Immature natural killer cell (primary cell): ENCODE data around the gene ARHGAP26. TPM values are rescaled to one million over a fixed set of nuclear protein-coding genes. Genes with fewer than 3 reads are reported as not detected.

Experiments used
- DNase-seq, 3 donors: peaks; one replicate each; pipeline ENCODE4 v3.0.0; 2022; ENCODE audit warnings: mixed read lengths in 1 of 3
- H3K27ac Mint-ChIP-seq, 6 donors: one replicate each; pipeline ENCODE4 v1.8.0; 2020; ENCODE audit warnings: mixed read lengths in 6 of 6, mild to moderate bottlenecking in 5 of 6, inconsistent platforms in 4 of 6, moderate library complexity in 3 of 6
- H3K27me3 Mint-ChIP-seq, 3 donors: one replicate each; pipeline ENCODE4 v1.8.0; 2020 to 2021; ENCODE audit warnings: low read depth in 3 of 3, mild to moderate bottlenecking in 3 of 3, mixed read lengths in 3 of 3, moderate library complexity in 3 of 3, inconsistent platforms in 1 of 3
- H3K36me3 Mint-ChIP-seq, 3 donors: one replicate each; pipeline ENCODE4 v1.8.0; 2020; ENCODE audit warnings: mixed read lengths in 3 of 3, inconsistent platforms in 2 of 3, mild to moderate bottlenecking in 2 of 3
- H3K4me1 Mint-ChIP-seq, 2 donors: one replicate each; pipeline ENCODE4 v1.8.0; 2020; ENCODE audit warnings: inconsistent platforms in 2 of 2, mild to moderate bottlenecking in 2 of 2, mixed read lengths in 2 of 2, moderate library complexity in 1 of 2
- H3K4me3 Mint-ChIP-seq, 5 donors: one replicate each; pipeline ENCODE4 v1.8.0; 2020; ENCODE audit warnings: mild to moderate bottlenecking in 5 of 5, mixed read lengths in 5 of 5, inconsistent platforms in 3 of 5, moderate library complexity in 3 of 5
- H3K9me3 Mint-ChIP-seq, 6 donors: one replicate each; pipeline ENCODE4 v1.8.0; 2020; ENCODE audit warnings: mild to moderate bottlenecking in 6 of 6, mixed read lengths in 6 of 6, inconsistent platforms in 4 of 6, moderate library complexity in 3 of 6
- polyA plus RNA-seq, 3 donors: library from polyadenylated mRNA; unstranded; fragments of 300-500 nt; fragmentation: Illumina TruSeq; gene quantifications; one replicate each; pipeline ENCODE4 v1.2.3, GENCODE V29; 2021

The ARHGAP26 gene
- polyA plus RNA-seq, 3 donors from 2014 or later: 14.5 to 43.7 (median 17.6) TPM

DNA sequence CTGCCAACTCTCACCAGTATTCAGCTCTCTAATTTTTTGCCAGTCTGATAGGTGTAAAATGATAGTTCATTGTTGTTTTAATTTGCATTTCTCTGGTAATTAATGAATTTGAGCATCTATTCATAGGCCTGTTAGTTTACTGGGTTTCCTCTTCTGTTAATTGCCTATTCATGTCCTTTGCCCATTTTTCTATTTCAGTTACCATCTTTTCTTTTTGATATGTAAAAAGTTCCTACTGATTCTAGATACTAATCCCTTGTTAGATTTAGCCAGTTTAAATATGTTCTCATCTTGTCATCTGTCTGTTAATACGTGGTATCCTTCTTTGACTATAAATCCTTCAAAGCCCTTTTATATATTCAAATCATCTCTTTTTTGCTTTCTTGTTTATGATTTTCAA is 247.8 kb downstream of the ARHGAP26 start:
- H3K4me1 Mint-ChIP-seq: peaks cover 13 to 45% of the 10 kb centered on the region in 2 donors
- H3K4me3 Mint-ChIP-seq: no peak overlapping the region

DNA sequence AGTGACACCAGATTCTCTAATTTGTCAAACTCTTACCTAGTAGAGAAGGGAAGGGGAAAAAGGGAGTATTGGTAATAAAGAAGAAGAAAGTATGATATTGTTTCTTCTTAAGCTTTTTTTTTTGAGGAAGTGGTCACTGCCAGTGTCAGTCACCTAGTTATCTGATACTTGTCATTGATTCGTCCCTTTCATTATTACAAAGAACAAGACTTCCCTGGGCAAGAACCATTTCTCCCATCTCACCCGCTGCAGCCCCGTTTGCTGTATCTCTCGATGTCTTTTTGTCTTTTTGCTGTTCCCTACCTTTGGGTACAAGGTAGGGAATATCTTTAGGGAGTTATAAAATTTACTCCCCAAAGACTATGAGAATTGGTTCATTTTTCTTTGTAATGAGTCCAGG is 249.0 kb downstream of the ARHGAP26 start:
- DNase-seq: no peak
- peak overlapping the region; percentile 29 to 85 (median 60) for H3K27ac Mint-ChIP-seq
- peaks cover 21 to 56% of the 10 kb centered on the region in 2 donors for H3K4me1 Mint-ChIP-seq
- no peak overlapping the region for H3K4me3 Mint-ChIP-seq
- no peaks in the 10 kb centered on the region for H3K9me3 Mint-ChIP-seq
- H3K36me3 Mint-ChIP-seq: peaks cover 24 to 39% (median 33%) of the 10 kb centered on the region in 3 donors
- H3K27me3 Mint-ChIP-seq: peaks cover 2 to 3% (median 2%) of the 10 kb centered on the region in 3 donors

More for the DNA sequence above, 247.8 kb downstream of the ARHGAP26 start:
- Mint-ChIP-seq H3K36me3 (peaks cover 27 to 44% (median 33%) of the 10 kb centered on the region in 3 donors), H3K27ac (peak overlapping the region; percentile 39 to 69 (median 55)), H3K9me3 (no peaks in the 10 kb centered on the region), H3K27me3 (peaks cover 2 to 3% (median 2%) of the 10 kb centered on the region in 3 donors)
- no peak for DNase-seq

DNA sequence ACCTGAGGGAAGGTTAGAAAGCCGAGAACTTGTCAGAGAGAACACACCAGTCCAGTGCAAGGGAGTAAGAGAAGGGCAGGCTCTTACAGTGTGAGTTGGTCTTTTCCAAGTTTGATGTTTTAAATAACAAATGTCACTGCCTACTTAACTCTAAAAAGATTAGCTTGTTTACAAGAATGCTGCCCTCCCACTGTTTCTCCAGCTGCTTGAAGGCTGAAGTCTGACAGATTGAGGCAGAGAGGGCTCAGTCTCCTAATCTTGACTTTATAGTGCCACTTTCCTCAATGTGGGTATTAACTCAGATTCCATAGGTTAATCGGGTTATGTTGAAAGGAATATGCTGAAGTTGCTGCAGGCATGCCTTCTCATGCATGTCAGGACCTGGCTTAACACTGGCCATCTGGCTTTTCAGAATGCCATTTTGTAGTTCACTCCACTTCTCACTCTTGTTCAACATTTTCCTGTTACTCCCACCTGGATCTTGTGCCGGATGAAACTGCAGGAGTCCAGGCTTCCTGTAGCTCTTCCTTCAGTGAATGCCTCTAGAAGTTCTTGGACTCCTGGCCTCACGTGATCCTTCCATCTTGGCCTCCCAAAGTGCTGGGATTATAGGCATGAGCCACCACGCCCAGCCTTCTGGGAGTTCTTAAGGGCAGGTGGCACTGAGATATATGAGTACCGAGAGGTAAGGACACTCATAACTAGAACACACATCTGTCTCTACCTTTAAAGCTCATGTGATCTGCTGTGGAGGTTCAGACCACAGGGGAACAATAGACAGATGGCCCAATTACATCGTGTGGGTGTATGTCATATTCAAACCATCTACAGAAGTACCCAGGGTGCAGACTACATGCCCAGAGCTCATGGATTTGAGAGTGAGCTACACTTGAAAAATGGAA is 249.7 kb downstream of the ARHGAP26 start:
- H3K27ac Mint-ChIP-seq: peak overlapping the region; percentile 29 to 85 (median 62)
- H3K4me1 Mint-ChIP-seq: peaks cover 29 to 63% of the 10 kb centered on the region in 2 donors
- DNase-seq: no peak
- no peak overlapping the region for H3K4me3 Mint-ChIP-seq
- peaks cover 23 to 33% (median 30%) of the 10 kb centered on the region in 3 donors for H3K36me3 Mint-ChIP-seq
- H3K27me3 Mint-ChIP-seq: peaks cover 0 to 4% (median 2%) of the 10 kb centered on the region in 3 donors
- H3K9me3 Mint-ChIP-seq: no peaks in the 10 kb centered on the region

DNA sequence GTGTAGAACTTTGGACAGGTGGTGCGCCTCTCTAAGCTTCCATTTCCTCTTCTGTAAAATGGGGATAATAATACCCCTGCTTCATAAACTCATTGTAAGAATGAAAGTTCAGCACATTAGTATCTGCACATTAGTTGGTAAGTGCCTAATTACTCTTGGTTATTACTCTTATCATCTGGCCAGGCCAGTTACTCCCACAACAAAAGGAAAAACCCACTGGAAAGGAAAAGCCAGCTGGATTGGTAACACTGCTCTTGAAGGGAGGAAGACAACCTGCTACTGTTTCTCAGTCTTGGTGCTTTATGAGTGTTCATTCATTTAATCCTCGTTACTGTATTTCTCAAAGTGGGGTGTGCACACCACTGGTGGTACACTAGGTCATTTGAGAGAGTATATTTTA is 251.4 kb downstream of the ARHGAP26 start:
- H3K4me1 Mint-ChIP-seq: peaks cover 41 to 79% of the 10 kb centered on the region in 2 donors

DNA sequence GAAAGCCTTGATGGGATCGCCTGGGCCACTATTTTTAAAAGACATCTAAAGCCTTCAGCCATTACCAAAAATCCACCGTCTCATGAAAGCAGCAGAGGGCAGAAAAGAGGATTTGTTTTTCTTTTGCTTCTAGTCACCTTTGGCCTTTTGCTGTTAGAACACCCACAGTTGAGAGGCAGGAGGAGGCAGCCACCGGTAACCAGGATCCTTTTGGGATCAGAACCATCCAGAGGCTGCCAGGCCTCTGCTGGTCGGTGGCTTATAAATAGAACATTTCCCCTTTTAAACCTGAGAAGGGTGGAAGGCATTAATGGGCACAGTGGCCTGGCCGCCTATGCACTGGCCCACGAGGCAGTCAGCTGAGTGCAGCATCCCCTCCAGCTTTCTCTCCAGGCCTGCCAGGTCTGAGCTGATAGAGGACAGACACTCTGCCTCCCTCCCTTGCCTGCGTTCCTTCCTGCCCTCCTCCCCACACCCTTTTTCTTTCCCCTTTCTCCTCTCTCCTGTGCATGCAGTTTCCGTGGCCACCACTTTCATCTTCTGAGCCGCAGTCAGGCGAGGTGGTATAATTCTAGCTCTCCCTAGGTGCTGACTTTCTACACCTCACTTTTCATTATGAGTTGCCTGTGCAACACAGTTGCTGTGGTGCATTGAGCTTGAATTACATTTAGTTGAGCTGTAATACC is 253.4 kb downstream of the ARHGAP26 start:
- H3K9me3 Mint-ChIP-seq: peaks cover 0 to 2% (median 0%) of the 10 kb centered on the region in 6 donors
- H3K4me1 Mint-ChIP-seq: peaks cover 44 to 64% of the 10 kb centered on the region in 2 donors
- H3K36me3 Mint-ChIP-seq: peaks cover 11 to 19% (median 14%) of the 10 kb centered on the region in 3 donors
- H3K27ac Mint-ChIP-seq: peak overlapping the region; percentile 56 to 85 (median 74)
- DNase-seq: peak in 1 of 3 donors; percentile 23
- H3K27me3 Mint-ChIP-seq: peaks cover 2 to 4% (median 3%) of the 10 kb centered on the region in 3 donors
- H3K4me3 Mint-ChIP-seq: peak overlapping the region in 2 of 5 donors; percentile 4 to 48

More for the DNA sequence above, 251.4 kb downstream of the ARHGAP26 start:
- Mint-ChIP-seq H3K4me3 (no peak overlapping the region), H3K27ac (peak overlapping the region in 4 of 6 donors; percentile 39 to 74 (median 56)), H3K27me3 (peaks cover 0 to 4% (median 3%) of the 10 kb centered on the region in 3 donors), H3K9me3 (peaks cover 0 to 2% (median 0%) of the 10 kb centered on the region in 6 donors), H3K36me3 (peaks cover 23 to 31% (median 27%) of the 10 kb centered on the region in 3 donors)
- no peak for DNase-seq

DNA sequence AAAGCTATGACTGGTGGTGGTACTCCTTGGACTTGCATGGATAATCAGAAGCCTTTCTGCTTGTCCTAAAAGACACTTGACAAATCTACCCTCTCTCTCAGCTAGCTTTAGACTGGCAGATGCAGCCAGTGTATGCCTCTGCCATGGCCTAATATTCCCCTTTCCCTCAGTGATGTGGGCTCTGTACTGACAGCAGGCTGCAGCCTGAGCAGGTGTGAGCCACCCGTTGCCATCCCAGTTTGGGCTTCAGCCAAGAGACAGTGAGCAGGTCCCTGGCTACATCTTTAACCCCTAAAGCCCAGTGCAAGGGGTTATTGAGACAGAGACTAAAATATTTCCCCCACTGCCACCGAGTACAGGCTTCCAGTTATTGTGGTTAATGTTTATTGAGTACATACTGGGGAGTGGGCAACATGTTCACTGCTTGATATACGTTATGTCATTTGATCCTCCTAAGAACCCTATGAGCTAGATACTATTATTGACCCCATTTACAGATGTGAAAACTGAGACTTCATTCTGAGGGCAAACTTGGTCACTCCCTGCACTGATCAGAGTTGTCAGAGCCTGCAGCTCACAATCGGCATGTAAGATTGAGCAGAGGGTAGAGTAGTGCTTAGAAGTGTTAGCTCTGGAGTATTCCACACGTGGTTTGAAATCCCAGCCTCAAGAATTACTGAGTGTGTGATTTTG is 254.2 kb downstream of the ARHGAP26 start:
- Mint-ChIP-seq H3K4me1 (peaks cover 52 to 64% of the 10 kb centered on the region in 2 donors), H3K4me3 (no peak overlapping the region), H3K27ac (peak overlapping the region; percentile 39 to 79 (median 70)), H3K36me3 (peaks cover 7 to 14% (median 13%) of the 10 kb centered on the region in 3 donors), H3K9me3 (peaks cover 0 to 2% (median 0%) of the 10 kb centered on the region in 6 donors), H3K27me3 (peaks cover 2 to 6% (median 3%) of the 10 kb centered on the region in 3 donors)
- no peak for DNase-seq

DNA sequence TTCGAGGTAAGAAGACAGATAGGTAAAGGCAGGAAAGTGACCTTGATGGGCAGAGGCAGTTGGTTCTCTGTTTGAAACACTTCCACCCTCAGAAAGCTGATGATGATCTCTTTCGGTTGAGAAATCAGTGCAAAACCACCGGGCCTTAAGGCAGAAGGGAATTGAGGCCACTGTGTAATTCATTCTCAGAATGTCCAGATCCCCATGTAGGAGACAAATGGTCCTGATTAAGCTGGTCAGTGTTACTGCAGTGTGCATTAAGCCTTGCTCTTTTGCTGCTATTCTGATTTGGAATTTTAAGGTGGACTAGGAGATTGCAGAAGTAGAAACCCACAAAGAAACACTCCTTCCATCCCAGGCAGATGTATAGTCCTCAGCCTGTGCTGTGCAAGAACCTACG is 255.2 kb downstream of the ARHGAP26 start:
- Mint-ChIP-seq H3K27me3 (peaks cover 2 to 8% (median 6%) of the 10 kb centered on the region in 3 donors), H3K4me3 (no peak overlapping the region), H3K27ac (peak overlapping the region; percentile 6 to 82 (median 58)), H3K4me1 (peaks cover 60 to 65% of the 10 kb centered on the region in 2 donors), H3K9me3 (peaks cover 0 to 2% (median 0%) of the 10 kb centered on the region in 6 donors), H3K36me3 (peaks cover 6 to 8% (median 8%) of the 10 kb centered on the region in 3 donors)
- no peak for DNase-seq

DNA sequence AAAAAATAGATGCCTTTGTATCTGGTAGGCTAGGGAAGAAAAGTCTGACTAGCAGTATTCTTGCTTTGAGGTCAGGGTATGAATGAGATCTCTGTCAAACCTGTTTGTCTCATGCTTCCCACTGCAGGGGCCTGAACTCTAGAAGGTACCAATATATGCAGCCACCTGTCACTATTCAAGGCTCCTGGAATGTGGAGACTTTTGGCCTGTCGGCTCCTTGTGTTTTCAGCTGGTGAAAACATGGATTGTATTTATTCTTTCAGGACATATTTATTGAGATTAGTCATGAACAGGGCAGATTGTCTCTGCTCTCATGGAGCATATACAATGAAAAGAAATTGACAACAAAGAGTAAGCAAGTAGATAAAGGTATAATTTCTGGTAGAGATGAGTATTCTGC is 255.8 kb downstream of the ARHGAP26 start:
- Mint-ChIP-seq H3K27ac (peak overlapping the region in 5 of 6 donors; percentile 6 to 74 (median 54)), H3K4me3 (no peak overlapping the region)

DNA sequence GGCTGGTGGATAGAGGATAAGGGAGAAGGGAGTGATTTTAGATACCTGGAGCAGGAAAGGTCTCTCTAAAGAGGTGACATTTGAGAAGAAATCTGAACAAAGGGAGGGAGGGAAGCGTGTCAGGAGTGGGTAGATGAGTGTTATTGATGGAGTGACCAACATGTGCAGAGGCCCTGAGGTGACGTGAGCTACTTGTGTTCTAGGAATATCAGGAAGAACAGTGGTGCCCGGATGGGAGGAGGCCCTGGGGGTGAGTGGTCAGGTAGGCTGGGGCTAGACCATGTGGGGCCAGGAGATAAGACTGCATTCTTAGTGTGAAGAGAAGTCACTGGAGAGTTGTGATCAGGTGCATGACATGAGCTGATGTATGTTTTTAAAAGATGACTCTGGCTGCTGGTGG is 256.2 kb downstream of the ARHGAP26 start:
- no peak for DNase-seq
- Mint-ChIP-seq H3K36me3 (peaks cover 6 to 14% (median 6%) of the 10 kb centered on the region in 3 donors), H3K27ac (peak overlapping the region in 4 of 6 donors; percentile 12 to 74 (median 52)), H3K4me3 (no peak overlapping the region), H3K4me1 (peaks cover 70 to 71% of the 10 kb centered on the region in 2 donors), H3K27me3 (peaks cover 2 to 10% (median 6%) of the 10 kb centered on the region in 3 donors), H3K9me3 (peaks cover 0 to 2% (median 0%) of the 10 kb centered on the region in 6 donors)

More for the DNA sequence above, 255.8 kb downstream of the ARHGAP26 start:
- Mint-ChIP-seq H3K27me3 (peaks cover 2 to 8% (median 6%) of the 10 kb centered on the region in 3 donors), H3K36me3 (peaks cover 6 to 11% (median 8%) of the 10 kb centered on the region in 3 donors), H3K9me3 (peaks cover 0 to 2% (median 0%) of the 10 kb centered on the region in 6 donors), H3K4me1 (peaks cover 66 to 70% of the 10 kb centered on the region in 2 donors)
- no peak for DNase-seq

DNA sequence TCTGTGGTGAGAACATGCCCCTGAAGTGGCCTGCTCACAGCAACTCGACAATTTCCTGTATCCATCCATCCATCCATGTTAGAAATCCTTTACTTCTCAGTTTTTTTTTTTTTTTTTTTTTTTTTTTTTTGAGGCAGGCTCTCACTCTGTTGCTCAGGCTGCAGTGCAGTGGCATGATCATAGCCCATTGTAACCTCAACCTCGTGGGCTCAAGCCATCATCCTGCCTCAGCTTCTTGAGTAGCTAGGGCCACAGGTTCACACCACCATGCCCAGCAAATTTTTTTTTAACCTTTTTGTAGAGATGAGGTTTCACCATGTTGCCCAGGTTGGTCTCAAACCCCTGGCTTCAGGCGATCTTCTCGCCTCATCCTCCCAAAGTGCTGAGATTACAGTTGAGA is 259.1 kb downstream of the ARHGAP26 start:
- Mint-ChIP-seq H3K4me1 (peaks cover 64 to 69% of the 10 kb centered on the region in 2 donors), H3K36me3 (peaks cover 4 to 22% (median 15%) of the 10 kb centered on the region in 3 donors), H3K27me3 (peaks cover 2 to 9% (median 7%) of the 10 kb centered on the region in 3 donors), H3K27ac (peak overlapping the region; percentile 58 to 78 (median 74)), H3K4me3 (peak overlapping the region in 4 of 5 donors; percentile 23 to 57 (median 32)), H3K9me3 (peaks cover 0 to 2% (median 0%) of the 10 kb centered on the region in 6 donors)
- DNase-seq: peak in 2 of 3 donors; percentile 33

DNA sequence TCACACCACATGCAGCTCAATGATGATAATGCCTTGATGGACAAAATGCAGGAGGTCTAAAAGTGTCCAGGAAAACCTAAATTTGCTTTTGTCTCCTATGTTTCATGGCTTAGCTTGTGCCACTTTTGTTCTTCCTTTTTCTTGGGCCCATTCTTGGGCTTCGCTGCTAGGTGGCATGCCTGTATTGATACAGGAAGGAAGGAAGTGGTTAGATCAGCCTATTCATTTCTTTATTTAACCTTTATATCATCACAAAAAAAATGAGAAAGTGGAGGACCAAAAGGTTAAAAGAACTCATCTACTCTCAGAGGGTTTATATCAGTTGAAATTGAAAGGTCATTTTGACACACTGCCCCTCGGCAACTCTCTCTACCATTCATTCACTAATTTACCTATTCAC is 260.2 kb downstream of the ARHGAP26 start:
- H3K27me3 Mint-ChIP-seq: peaks cover 2 to 7% (median 6%) of the 10 kb centered on the region in 3 donors
- peaks cover 4 to 30% (median 17%) of the 10 kb centered on the region in 3 donors for H3K36me3 Mint-ChIP-seq
- DNase-seq: peak in 1 of 3 donors; percentile 27
- H3K4me3 Mint-ChIP-seq: peak overlapping the region; percentile 36 to 76 (median 62)
- peak overlapping the region; percentile 58 to 84 (median 68) for H3K27ac Mint-ChIP-seq
- H3K4me1 Mint-ChIP-seq: peaks cover 56 to 58% of the 10 kb centered on the region in 2 donors
- H3K9me3 Mint-ChIP-seq: peaks cover 0 to 2% (median 0%) of the 10 kb centered on the region in 6 donors

DNA sequence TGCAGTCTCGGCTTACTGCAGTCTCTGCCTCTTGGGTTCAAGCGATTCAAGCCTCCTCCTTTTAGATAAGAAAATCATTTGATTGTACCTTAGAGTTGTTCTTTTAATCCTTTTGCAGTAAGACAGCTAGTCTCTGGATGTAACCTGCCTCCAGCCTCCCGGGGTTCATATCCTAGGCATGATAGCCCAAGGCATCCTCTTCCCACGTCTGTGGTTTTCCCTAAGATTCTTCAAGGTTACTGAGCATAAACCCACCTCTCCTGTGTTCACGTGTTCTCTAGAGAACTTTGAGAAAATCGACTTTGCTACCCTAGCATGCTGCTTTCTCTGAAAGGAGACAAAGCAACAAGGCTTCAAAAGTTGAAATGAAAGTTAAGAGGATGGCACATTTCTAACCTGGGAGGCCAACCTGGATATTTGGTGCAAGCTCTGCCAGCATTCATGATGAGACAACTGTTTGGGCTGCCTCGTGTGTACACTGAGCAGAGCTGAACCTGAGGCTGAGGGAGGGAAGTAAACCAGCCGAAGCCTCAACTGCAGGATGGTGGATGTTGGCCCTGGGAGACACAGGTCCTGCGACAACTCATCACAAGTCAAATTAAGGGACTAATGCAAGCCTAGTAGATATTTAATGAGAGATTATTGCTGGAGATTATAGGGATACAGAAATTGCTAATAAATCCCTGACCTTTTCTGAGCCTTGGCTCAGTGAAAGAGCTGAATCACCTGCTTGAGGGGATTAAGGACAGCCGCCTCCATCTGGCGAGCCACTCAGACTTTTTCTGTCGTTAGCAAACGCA is 261.8 kb downstream of the ARHGAP26 start:
- Mint-ChIP-seq H3K36me3 (peaks cover 4 to 33% (median 20%) of the 10 kb centered on the region in 3 donors), H3K27ac (peak overlapping the region in 2 of 6 donors; percentile 51 to 81), H3K4me1 (peaks cover 53 to 58% of the 10 kb centered on the region in 2 donors), H3K4me3 (no peak overlapping the region), H3K9me3 (no peaks in the 10 kb centered on the region), H3K27me3 (peaks cover 3 to 10% (median 7%) of the 10 kb centered on the region in 3 donors)
- DNase-seq: no peak
